SJCRH30 (cell line): Measurements from ENCODE around the gene KREMEN1. TPM values are rescaled to one million over a fixed set of nuclear protein-coding genes. Genes with fewer than 3 reads are reported as not detected.
A peak's percentile ranks its signal among the peaks of the same experiment; 100 is the strongest.

ENCODE experiments used
- DNase-seq, 2 experiments: peaks; one replicate each; pipeline ENCODE4 v3.0.0-alpha.2; 2015 to 2020
- H3K27ac ChIP-seq: fragments of 250-450 bp; sonication (Bioruptor Pico); 2 replicates; pipeline ENCODE4 v1.5.1; 2020; ENCODE audit warnings: mild to moderate bottlenecking, moderate library complexity
- H3K27me3 ChIP-seq: fragments of 250-450 bp; sonication (Bioruptor Pico); 2 replicates; pipeline ENCODE4 v1.5.1; 2020; ENCODE audit warnings: mild to moderate bottlenecking, moderate library complexity
- H3K36me3 ChIP-seq: fragments of 250-450 bp; sonication (Bioruptor Pico); 2 replicates; pipeline ENCODE4 v1.5.1; 2020; ENCODE audit warnings: mild to moderate bottlenecking, moderate library complexity
- H3K4me1 ChIP-seq: fragments of 250-450 bp; sonication (Bioruptor Pico); 2 replicates; pipeline ENCODE4 v1.5.1; 2020; ENCODE audit warnings: mild to moderate bottlenecking, moderate library complexity
- H3K4me3 ChIP-seq: fragments of 250-450 bp; sonication (Bioruptor Pico); 2 replicates; pipeline ENCODE4 v1.5.1; 2020; ENCODE audit warnings: mild to moderate bottlenecking, moderate library complexity
- H3K9me3 ChIP-seq: fragments of 250-450 bp; sonication (Bioruptor Pico); replicated peaks from 2 replicates; pipeline ENCODE4 v1.5.1; 2020; ENCODE audit warnings: mild to moderate bottlenecking, moderate library complexity
- total RNA-seq: library from RNA; depleted of rRNA; stranded (reverse); fragments of >200 nt; shearing (Covaris generic); gene quantifications from 2 replicates; pipeline ENCODE4 v1.2.3, GENCODE V29; 2014

The KREMEN1 gene
- total RNA-seq, 1 experiment from 2014 or later, result 45.7 TPM

DNA sequence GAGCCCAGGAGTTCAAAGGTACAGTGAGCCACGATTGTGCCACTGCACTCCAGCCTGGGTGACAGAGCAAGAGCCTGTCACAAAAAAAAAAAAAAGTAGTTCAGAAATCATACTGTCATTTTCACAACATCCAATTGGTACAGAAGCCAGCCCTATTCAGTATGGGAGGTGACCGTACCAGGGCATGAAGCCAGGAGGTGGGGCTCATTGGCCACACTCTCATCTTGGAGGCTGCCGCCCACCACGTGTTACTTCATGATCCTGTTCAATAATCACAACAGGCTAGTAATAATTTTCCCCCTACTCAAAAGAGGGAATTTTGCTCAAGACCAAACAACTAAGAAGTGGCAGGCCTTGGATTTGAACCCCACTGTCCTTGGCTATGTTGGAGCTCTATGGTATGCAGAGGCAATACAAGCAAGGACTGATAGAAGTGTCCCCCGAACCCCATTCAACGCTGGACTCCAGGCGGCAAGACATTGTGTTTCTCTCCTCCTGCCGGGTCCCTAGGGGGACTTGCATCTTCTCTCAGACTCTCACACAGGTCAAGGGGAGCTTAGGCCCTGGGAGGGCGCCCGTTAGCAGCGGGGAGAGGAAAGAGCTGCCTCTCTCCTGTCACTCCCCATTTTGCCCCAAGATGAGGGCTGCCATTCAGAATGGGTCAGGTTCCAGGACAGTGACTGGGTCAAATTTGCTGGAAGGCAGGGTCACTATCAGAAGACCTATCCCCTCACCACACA is 92.7 kb downstream of the KREMEN1 start:
- Histone ChIP-seq H3K36me3 (no peaks in the 10 kb centered on the region), H3K27ac (no peak overlapping the region), H3K4me3 (no peak overlapping the region), H3K4me1 (no peaks in the 10 kb centered on the region), H3K27me3 (no peaks in the 10 kb centered on the region), H3K9me3 (no peaks in the 10 kb centered on the region)
- no peak for DNase-seq

GRCh38 chr22:29166180-29166579 is 93.3 kb downstream of the KREMEN1 start:
- no peaks in the 10 kb centered on the region for H3K4me1 ChIP-seq
- no peaks in the 10 kb centered on the region for H3K9me3 ChIP-seq
- H3K27me3 ChIP-seq, result no peaks in the 10 kb centered on the region
- no peak overlapping the region for H3K4me3 ChIP-seq
- no peaks in the 10 kb centered on the region for H3K36me3 ChIP-seq
- H3K27ac ChIP-seq, result no peak overlapping the region
- DNase-seq, result no peak

DNA sequence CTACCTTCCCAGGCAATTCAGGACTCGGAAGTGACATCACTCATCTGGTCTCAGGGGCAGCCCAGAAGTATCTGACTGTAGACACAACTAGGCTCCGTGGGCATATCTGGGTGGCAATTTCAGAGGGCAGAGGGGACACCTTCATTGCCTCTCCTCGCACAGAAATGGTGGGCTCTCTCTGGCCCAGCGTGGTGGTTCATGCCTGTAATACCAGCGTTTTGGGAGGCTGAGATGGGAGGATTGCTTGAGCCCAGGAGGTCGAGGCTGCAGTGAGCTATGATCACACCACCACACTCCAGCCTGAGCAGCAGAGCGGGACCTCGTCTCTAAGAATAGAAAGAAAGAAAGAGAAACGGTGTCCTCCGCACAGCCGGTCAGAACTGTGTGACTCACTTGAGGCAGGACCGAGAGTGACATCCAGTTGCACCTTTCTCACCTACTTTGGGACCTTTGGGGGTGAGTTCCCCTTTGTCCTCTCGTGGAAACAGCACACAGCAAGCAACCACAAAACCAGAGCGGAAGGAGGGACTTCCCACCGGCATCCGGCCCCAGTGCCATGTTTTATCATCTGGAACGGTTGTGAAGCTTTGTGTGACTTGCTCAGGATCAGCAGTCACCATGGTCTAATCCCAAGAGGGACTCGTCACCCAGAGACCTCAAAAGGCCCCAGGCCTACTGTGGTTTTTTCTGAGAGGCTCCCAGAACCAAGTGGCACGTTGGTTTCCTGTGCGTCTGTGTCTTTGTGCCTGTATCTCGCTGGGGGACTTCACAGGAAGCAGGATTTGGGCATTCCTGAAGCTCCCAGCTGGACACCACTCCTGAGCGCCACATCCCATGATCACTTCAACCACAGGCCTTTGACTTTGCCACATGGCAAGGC is 94.4 kb downstream of the KREMEN1 start:
- no peak for DNase-seq
- H3K4me3 ChIP-seq, result no peak overlapping the region
- no peaks in the 10 kb centered on the region for H3K9me3 ChIP-seq
- no peaks in the 10 kb centered on the region for H3K27me3 ChIP-seq
- no peaks in the 10 kb centered on the region for H3K36me3 ChIP-seq
- no peak overlapping the region for H3K27ac ChIP-seq
- no peaks in the 10 kb centered on the region for H3K4me1 ChIP-seq

DNA sequence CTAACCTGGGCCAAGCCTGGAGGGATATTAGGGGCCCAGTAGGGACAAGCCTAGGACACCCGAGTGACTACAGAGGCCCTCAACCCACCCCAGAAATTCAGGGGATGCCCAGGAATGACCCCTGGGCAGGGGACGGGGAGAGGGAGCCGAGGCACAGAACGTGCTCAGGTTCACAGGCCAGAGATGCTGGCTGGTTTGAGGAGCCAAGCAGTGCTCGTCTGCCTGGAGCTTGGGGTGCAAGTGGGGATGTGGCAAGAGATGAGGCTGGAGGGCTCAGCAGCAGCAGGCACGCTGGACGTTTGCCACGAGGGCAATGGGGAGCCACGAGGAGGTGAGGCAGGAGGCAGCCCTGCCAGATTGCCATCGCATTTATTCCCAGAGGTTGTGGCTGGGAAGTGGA is 98.9 kb downstream of the KREMEN1 start:
- peaks cover 7% of the 10 kb centered on the region for H3K9me3 ChIP-seq
- no peaks in the 10 kb centered on the region for H3K27me3 ChIP-seq
- H3K27ac ChIP-seq, result no peak overlapping the region
- H3K4me1 ChIP-seq, result no peaks in the 10 kb centered on the region
- DNase-seq, result no peak
- H3K4me3 ChIP-seq, result no peak overlapping the region
- H3K36me3 ChIP-seq, result no peaks in the 10 kb centered on the region

DNA sequence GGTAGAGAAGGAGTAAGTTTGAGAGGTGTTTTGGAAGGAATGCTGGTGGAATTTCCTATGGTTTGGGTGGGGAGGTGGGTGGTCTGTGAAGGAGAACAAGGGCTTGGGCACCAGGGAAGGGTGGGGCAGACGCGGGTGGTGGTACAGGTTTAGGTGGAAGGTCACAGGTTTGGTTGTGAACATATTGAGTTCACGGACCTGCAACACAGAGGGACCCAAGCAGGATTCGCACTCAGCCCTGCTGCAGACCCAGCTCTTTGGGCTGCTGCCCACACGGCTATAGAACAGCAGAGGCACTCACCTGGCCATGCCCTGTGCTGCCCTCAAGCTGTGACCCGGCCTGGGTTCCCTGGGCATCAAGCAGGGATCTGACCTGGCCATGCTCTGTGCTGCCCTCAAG is 99.4 kb downstream of the KREMEN1 start:
- peaks cover 7% of the 10 kb centered on the region for H3K9me3 ChIP-seq
- no peaks in the 10 kb centered on the region for H3K4me1 ChIP-seq
- H3K27ac ChIP-seq, result no peak overlapping the region
- H3K27me3 ChIP-seq, result no peaks in the 10 kb centered on the region
- no peaks in the 10 kb centered on the region for H3K36me3 ChIP-seq
- H3K4me3 ChIP-seq, result no peak overlapping the region
- DNase-seq, result no peak

DNA sequence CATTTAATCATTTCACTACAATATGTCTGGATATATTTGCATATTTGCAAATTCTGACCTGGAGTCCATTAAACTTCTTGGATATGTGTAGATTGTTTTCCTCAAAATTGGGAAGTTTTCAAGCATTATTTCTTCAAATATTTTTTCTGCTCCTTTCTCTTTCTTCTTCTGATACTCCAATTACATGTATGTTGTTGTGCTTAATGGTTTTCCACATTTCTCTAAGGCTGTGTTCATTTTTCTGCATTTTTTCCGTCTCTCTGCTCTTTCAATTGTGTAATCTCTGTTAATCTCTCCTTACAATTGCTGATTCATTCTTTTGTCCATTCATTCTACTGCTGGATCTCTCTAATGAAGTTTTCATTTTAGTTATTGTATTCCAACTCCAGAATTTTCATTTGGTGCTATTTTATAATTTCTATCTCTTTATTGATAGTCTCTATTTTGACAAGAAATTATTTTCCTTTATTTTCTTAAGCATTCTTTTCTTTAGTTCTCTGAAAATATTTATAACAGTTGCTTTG is 102.5 kb downstream of the KREMEN1 start:
- no peak overlapping the region for H3K27ac ChIP-seq

GRCh38 chr22:29183971-29184848 is 111.4 kb downstream of the KREMEN1 start:
- H3K9me3 ChIP-seq, result no peaks in the 10 kb centered on the region
- peak in 1 of 2 experiments; percentile 20 for DNase-seq
- no peaks in the 10 kb centered on the region for H3K36me3 ChIP-seq
- peak overlapping the region; percentile 42; the same call in 1 of the 2 replicates for H3K27ac ChIP-seq
- peaks cover 11% of the 10 kb centered on the region for H3K4me1 ChIP-seq
- H3K27me3 ChIP-seq, result no peaks in the 10 kb centered on the region
- H3K4me3 ChIP-seq, result peak overlapping the region; percentile 12

More for the DNA sequence above, 102.5 kb downstream of the KREMEN1 start:
- peaks cover 7% of the 10 kb centered on the region for H3K9me3 ChIP-seq
- no peaks in the 10 kb centered on the region for H3K27me3 ChIP-seq
- DNase-seq, result no peak
- H3K4me3 ChIP-seq, result no peak overlapping the region
- no peaks in the 10 kb centered on the region for H3K36me3 ChIP-seq
- H3K4me1 ChIP-seq, result no peaks in the 10 kb centered on the region

- H3K4me1 ChIP-seq, result peaks cover 11% of the 10 kb centered on the region
- no peaks in the 10 kb centered on the region for H3K36me3 ChIP-seq
- H3K27ac ChIP-seq, result peak overlapping the region; percentile 42
- H3K27me3 ChIP-seq, result no peaks in the 10 kb centered on the region
- H3K9me3 ChIP-seq, result no peaks in the 10 kb centered on the region
- DNase-seq, result peak; percentile 62 to 72
- H3K4me3 ChIP-seq, result peak overlapping the region; percentile 12
These were observed 112.1 kb downstream of the KREMEN1 start for GRCh38 chr22:29184849-29185490.

- H3K4me1 ChIP-seq, result peaks cover 11% of the 10 kb centered on the region
- H3K36me3 ChIP-seq, result no peaks in the 10 kb centered on the region
- no peaks in the 10 kb centered on the region for H3K9me3 ChIP-seq
- H3K27me3 ChIP-seq, result no peaks in the 10 kb centered on the region
- no peak overlapping the region for H3K4me3 ChIP-seq
- no peak overlapping the region for H3K27ac ChIP-seq
- no peak for DNase-seq
These were observed 113.5 kb downstream of the KREMEN1 start for GRCh38 chr22:29186302-29186701.

DNA sequence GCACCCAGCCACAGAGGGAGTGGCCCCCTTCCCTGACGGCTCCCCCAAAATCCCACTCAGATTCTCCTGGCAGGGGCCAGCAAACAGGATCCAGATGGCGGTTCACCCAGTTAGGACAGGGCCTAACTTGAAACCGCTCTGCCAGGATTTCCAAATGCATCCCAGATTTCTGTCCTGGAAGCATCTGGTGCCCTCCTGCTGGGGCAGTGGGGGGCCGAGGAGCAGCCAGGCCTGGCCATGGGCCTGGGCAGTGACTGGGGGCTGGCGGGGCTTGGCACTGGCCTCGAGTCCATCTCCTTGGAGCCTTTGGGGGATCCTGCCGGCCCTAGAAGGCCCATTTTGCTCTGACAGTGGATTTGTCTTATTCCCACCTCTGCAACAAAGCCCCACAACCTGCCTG is 115.0 kb downstream of the KREMEN1 start:
- no peaks in the 10 kb centered on the region for H3K27me3 ChIP-seq
- H3K9me3 ChIP-seq, result no peaks in the 10 kb centered on the region
- no peaks in the 10 kb centered on the region for H3K36me3 ChIP-seq
- no peak overlapping the region for H3K4me3 ChIP-seq
- no peak overlapping the region for H3K27ac ChIP-seq
- DNase-seq, result no peak
- H3K4me1 ChIP-seq, result peaks cover 11% of the 10 kb centered on the region

- H3K9me3 ChIP-seq, result no peaks in the 10 kb centered on the region
- H3K27ac ChIP-seq, result no peak overlapping the region
- H3K4me3 ChIP-seq, result no peak overlapping the region
- no peaks in the 10 kb centered on the region for H3K27me3 ChIP-seq
- DNase-seq, result no peak
- peaks cover 1% of the 10 kb centered on the region; the same call in 1 of the 2 replicates for H3K4me1 ChIP-seq
- H3K36me3 ChIP-seq, result no peaks in the 10 kb centered on the region
These were observed 117.2 kb downstream of the KREMEN1 start for GRCh38 chr22:29190051-29190450.

GRCh38 chr22:29190918-29191317 is 118.1 kb downstream of the KREMEN1 start:
- no peaks in the 10 kb centered on the region for H3K27me3 ChIP-seq
- DNase-seq, result no peak
- no peaks in the 10 kb centered on the region for H3K4me1 ChIP-seq

GRCh38 chr22:29193021-29193420 is 120.2 kb downstream of the KREMEN1 start:
- Histone ChIP-seq H3K4me1 (no peaks in the 10 kb centered on the region), H3K27me3 (no peaks in the 10 kb centered on the region), H3K4me3 (no peak overlapping the region), H3K27ac (no peak overlapping the region), H3K9me3 (no peaks in the 10 kb centered on the region), H3K36me3 (no peaks in the 10 kb centered on the region)
- DNase-seq, result no peak

More at GRCh38 chr22:29190918-29191317, 118.1 kb downstream of the KREMEN1 start:
- Histone ChIP-seq H3K9me3 (no peaks in the 10 kb centered on the region), H3K27ac (no peak overlapping the region), H3K36me3 (no peaks in the 10 kb centered on the region), H3K4me3 (no peak overlapping the region)

DNA sequence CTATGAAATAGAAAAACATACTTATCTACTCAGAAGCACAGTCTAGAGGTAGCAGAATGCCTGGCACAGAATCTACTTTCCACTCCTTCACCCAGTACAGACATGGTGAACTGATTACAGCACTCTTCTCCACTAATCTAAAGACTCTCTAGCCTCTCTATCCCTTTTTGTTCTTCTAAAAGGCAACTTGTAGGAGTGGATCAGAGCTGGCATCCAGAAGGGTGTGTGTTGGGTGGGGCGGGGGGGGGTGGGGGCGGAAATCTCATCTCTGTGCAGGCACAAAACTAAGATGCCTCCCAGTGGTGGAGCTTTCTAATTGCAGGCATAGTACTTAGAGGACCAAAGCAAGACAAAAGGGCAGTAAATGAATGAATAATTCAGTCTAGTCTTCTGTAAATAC is 121.3 kb downstream of the KREMEN1 start:
- Histone ChIP-seq H3K9me3 (no peaks in the 10 kb centered on the region), H3K4me3 (no peak overlapping the region), H3K27ac (no peak overlapping the region), H3K4me1 (no peaks in the 10 kb centered on the region), H3K36me3 (no peaks in the 10 kb centered on the region), H3K27me3 (no peaks in the 10 kb centered on the region)
- DNase-seq, result no peak
